SW480 (cell line): Measurements from ENCODE around the gene MTLN.
"Not testable (repeated sequence)": the region's sequence is repeated elsewhere in the genome, so short reads cannot be mapped to it uniquely, and the experiment has no call there.

Experiments used
- DNase-seq: peaks from one replicate; pipeline ENCODE4 v3.0.0-alpha.2; 2016; ENCODE audit warnings: low spot score

MTLN gene

GRCh38 chr2:110198016-110198415, 14.3 kb downstream of the MTLN start:
- no peak for DNase-seq

DNA sequence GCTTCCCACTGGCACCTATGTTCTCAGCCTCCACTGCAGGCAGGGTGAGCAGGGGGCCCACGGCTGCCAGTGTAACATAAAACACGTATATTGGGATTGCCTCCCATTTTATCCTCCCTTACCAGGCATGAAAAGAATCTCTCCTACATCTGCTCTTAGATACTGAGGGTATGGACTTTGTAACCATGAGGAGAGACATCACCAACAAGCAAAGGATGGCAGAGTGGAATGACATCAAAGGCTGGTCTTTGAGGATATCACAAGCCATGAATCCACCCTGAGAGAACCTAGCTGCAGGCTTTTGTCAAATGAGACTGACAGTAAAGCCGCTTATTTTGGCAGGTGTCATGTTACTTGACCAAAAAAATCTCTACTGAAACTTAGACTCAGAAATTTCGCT, 14.9 kb downstream of the MTLN start:
- no peak for DNase-seq

DNA sequence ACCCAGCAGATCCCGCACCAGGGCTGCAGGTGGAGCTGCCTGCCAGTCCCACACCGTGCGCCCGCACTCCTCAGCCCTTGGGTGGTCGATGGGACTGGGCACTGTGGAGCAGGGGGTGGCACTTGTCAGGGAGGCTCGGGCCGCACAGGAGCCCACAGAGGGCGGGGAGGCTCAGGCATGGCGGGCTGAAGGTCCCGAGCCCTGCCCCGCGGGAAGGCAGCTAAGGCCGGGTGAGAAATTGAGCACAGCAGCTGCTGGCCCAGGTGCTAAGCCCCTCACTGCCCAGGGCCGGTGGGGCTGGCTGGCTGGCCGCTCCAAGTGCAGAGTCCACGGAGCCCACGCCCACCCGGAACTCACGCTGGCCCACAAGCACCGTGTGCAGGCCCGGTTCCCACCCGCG, 22.2 kb downstream of the MTLN start:
- DNase-seq, result not testable (repeated sequence)

DNA sequence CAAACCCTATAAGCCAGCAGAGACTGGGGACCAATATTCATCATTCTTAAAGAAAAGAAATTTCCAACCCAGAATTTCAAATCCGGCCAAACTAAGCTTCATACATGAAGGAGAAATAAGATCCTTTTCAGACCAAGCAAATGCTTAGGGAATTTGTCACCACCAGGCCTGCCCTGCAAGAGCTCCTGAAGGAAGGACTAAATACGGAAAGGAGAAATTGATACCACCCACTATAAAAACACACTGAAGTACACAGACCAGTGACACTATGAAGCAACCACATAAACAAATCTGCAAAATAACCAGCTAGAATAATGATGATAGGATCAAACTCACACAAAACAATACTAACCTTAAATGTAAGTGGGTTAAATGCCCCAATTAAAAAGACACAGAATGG, 29.9 kb downstream of the MTLN start:
- no peak for DNase-seq

DNA sequence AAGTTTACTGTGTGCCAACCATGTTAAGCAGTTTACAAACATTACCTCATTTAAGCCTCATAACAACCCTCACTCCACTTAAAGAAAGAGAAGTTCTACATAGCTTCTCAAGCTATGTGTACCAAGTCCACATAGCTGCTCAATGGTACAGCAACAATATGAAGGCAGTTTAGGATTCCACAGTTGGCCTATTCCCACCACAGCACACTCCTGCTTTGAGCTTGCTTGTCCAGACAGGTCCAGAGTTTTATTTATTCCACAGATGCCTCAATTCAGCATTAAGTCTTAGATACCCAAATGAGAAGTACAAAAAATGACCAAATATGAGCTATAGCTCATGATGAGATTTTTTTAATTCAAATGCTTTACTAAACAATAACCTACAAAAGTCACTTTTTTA, 32.3 kb downstream of the MTLN start:
- DNase-seq, result no peak

DNA sequence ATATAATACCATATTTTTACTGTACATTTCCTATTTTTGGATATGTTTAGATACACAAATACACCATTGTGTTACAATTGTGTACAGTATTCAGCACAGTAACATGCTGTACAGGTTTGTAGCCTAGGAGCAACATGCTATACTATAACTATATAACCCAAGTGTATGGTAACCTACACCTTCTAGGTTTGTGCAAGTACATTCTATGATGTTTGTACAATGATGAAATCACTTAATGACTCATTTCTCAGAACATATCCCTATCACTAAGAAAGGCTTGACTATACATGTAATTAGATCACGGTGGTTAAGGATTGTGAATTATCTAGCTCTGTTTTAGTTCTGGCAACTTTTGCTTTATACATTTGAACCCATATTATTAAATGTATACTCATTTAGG, 38.8 kb downstream of the MTLN start:
- DNase-seq, result peak; percentile 43

- no peak for DNase-seq
Observed at GRCh38 chr2:110172506-110172905, 39.8 kb downstream of the MTLN start.

DNA sequence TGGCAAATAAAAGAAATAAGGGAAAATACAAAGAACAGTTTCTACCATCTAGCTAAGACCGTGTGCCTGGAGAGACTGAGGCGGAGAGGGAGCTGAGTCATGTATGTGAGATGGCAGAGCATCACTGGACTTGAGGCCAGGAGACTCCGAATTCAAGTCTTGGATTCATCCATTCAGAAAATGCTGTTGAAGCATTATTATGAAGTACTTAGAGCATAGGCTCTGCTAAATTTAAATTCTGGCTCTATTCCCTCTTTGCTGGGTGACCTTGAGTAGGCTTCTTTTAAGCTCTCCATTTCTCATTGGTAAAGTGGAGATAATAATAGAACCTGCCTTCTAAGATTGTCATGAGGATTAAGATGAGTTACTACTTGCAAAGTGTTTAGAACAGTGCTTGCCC, 42.2 kb downstream of the MTLN start:
- no peak for DNase-seq

DNA sequence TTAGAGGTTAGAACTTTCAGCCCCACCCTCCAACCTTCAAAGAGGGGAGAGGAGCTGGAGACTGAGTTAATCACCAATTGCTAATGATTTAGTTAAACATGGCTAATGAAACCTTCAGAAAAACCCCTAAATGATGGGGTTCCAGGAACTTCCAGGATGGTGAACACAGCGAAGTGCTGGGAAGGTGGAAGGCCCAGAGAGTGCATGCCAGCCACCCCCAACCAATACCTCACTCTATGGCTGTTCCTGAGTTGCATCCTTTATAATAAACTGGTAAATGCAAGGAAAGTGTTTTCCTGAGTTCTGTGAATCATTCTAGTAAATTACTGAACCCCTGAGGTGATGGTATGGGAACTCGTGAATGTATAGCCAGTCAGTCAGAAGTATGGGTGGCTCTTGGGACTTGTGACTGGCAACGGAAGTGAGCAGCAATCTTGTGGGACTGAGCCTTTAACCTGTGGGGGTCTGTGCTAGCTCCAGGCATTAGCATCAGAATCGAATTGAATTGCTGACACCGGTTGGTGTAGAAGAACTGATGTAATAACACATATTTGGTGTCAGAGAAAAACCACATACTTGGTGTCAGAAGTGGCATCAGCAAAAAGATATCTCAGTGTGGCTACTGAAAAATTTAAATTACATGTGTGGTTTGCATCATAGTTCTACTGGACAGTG, 44.9 kb downstream of the MTLN start:
- peak; percentile 21 for DNase-seq

DNA sequence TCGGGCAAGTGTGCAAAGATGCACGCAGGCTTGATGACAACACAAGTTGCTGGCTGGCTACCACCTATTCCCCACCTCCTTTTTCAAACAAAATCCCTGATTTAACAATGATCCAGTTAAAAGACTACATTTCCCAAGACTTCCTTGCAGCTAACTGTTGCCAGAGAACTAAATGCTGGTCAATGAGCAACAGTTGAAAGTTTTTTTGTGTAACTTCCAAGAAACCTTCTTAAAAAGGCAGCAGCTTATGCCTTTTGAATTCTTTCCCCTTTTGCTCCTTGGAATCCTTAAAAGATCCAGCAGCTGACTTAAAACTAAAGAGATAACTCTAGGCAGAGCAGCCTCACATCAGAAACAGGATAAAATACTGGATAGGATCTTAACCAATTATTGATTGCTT, 46.1 kb downstream of the MTLN start:
- no peak for DNase-seq
